MCF 10A (cell line): Measurements from ENCODE around the gene ERGIC1. TPM values are rescaled to one million over a fixed set of nuclear protein-coding genes. Genes with fewer than 3 reads are reported as not detected.

Experiments used
- BruUV-seq: library from RNA; stranded (reverse); fragments of 400-500 nt; replicated peaks from 2 replicates; lab custom pipeline; 2021; lab: Mats Ljungman, UMichigan
- CTCF ChIA-PET: fragments of 300-600 bp; sonication (Branson Sonifier 250); formaldehyde crosslinking; extraction: SDS; loops from one replicate; lab custom pipeline; 2021; ENCODE audit warnings: antibody characterized with exemption, inconsistent platforms; lab: Yijun Ruan, JAX
- POLR2A ChIA-PET: fragments of 300-600, 350-650 bp; sonication (Branson Sonifier 250); formaldehyde crosslinking; extraction: SDS; loops from one replicate; lab custom pipeline; 2020; ENCODE audit warnings: antibody characterized with exemption, inconsistent platforms; lab: Yijun Ruan, JAX
- DNase-seq: peaks from one replicate; pipeline ENCODE4 v3.0.0-alpha.2; 2018; ENCODE audit not compliant: unreplicated experiment
- H3K27ac Mint-ChIP-seq: one replicate; pipeline ENCODE4 v1.8.0; 2022; ENCODE audit warnings: mild to moderate bottlenecking, low read depth, mixed read lengths; ENCODE audit not compliant: unreplicated experiment
- H3K27me3 Mint-ChIP-seq: one replicate; pipeline ENCODE4 v1.8.0; 2022; ENCODE audit warnings: mixed read lengths; ENCODE audit not compliant: insufficient read depth, unreplicated experiment
- H3K36me3 Mint-ChIP-seq: one replicate; pipeline ENCODE4 v1.8.0; 2022; ENCODE audit warnings: mild to moderate bottlenecking, moderate library complexity, mixed read lengths; ENCODE audit not compliant: insufficient read depth, unreplicated experiment
- H3K4me1 Mint-ChIP-seq: one replicate; pipeline ENCODE4 v1.8.0; 2022; ENCODE audit warnings: mixed read lengths; ENCODE audit not compliant: insufficient read depth, unreplicated experiment
- H3K4me3 Mint-ChIP-seq: one replicate; pipeline ENCODE4 v1.8.0; 2022; ENCODE audit warnings: mild to moderate bottlenecking, moderate library complexity, mixed read lengths; ENCODE audit not compliant: unreplicated experiment
- H3K9me3 Mint-ChIP-seq: one replicate; pipeline ENCODE4 v1.8.0; 2022; ENCODE audit warnings: mixed read lengths; ENCODE audit not compliant: unreplicated experiment
- intact Hi-C: fragments of 100-400 bp; cut with micrococcal nuclease; formaldehyde crosslinking; loops from 2 replicates; pipeline ENCODE4 v1.14.1; 2022
- total RNA-seq: library from RNA; stranded (reverse); gene quantifications from 2 replicates; pipeline ENCODE4 v1.2.3, GENCODE V29; 2022
- TF ChIP-seq, protein P1 (sequence below): fragments of 200-600 bp; IDR thresholded peaks from one replicate; pipeline ENCODE4 v1.8.0; 2022; ENCODE audit warnings: antibody characterized with exemption, mild to moderate bottlenecking; ENCODE audit not compliant: unreplicated experiment

The ERGIC1 gene
- total RNA-seq, 1 experiment from 2014 or later: 257 TPM

DNA sequence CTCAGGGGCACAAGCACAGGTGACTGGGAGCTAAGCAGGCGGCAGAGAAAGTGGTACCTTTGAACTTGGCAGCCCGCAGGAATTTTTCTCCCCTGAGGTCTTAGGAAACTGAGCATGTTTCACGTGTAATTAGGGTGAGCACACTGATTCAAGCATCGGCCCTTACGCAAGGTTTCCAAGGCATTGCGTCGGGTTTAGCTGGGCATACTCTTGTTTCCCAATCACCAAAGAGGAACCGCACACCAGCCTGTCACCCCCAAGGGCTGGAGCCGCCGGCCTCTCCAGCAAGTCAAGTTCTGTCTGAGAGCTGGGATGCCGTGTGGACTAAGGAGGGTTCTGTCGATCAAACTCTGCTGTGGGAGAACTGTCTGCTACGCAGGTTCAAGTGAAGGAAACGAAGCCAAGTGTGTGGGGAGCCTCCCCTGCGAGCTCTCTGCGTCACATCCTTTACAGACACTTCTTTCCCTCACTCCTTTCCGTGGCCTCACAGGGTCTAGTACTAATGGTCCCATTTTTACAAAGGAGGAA, 53.0 kb downstream of the ERGIC1 start:
- H3K27ac Mint-ChIP-seq: peak overlapping the region; percentile 98
- intact Hi-C loops: loop anchor here (1.0 to 2.0 kb wide), 4 partner anchors 13 to 115 kb away; no protein-coding TSS in a partner anchor
- no TSS peak for BruUV-seq
- H3K4me1 Mint-ChIP-seq: peaks cover 46% of the 10 kb centered on the region
- H3K9me3 Mint-ChIP-seq: no peaks in the 10 kb centered on the region
- DNase-seq: peak; percentile 100
- POLR2A ChIA-PET: interaction anchor here (0.5 to 6.0 kb wide), 39 partner anchors 8 to 479 kb away, joined by 3 to 131 read pairs (median 5); partner anchors contain the start of gene DUSP1
- peaks cover 87% of the 10 kb centered on the region for H3K36me3 Mint-ChIP-seq
- peak overlapping the region; percentile 61 for H3K4me3 Mint-ChIP-seq
- CTCF ChIA-PET: interaction anchor here (0.5 to 2.4 kb wide), 10 partner anchors 13 to 175 kb away, joined by 3 to 11 read pairs (median 4); no protein-coding TSS in a partner anchor
- TF ChIP-seq, protein P1, sequence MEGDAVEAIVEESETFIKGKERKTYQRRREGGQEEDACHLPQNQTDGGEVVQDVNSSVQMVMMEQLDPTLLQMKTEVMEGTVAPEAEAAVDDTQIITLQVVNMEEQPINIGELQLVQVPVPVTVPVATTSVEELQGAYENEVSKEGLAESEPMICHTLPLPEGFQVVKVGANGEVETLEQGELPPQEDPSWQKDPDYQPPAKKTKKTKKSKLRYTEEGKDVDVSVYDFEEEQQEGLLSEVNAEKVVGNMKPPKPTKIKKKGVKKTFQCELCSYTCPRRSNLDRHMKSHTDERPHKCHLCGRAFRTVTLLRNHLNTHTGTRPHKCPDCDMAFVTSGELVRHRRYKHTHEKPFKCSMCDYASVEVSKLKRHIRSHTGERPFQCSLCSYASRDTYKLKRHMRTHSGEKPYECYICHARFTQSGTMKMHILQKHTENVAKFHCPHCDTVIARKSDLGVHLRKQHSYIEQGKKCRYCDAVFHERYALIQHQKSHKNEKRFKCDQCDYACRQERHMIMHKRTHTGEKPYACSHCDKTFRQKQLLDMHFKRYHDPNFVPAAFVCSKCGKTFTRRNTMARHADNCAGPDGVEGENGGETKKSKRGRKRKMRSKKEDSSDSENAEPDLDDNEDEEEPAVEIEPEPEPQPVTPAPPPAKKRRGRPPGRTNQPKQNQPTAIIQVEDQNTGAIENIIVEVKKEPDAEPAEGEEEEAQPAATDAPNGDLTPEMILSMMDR: no peak
- no peaks in the 10 kb centered on the region for H3K27me3 Mint-ChIP-seq

DNA sequence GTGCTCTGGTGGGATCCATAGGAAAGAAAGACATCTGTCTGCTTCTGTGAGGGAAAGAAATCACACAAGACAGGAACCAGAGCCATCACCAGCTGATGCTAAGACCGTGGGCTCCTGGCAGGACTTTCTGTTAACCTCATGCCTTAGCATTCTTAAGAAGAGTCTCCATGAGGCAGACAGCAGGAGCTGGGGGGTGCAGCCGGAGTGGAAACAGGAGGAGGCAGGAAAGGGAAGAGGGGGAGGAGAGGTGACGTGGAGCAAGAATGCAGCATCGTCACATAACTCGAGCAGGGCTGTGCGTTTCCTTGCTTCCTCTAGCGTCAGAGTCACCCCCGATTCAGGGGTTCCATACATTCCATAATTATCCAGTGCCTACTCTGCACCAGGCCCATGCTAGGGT, 53.6 kb downstream of the ERGIC1 start:
- intact Hi-C loops: loop anchor here (1.0 to 2.0 kb wide), 4 partner anchors 13 to 115 kb away; no protein-coding TSS in a partner anchor
- no peak for DNase-seq
- BruUV-seq: no TSS peak
- POLR2A ChIA-PET: interaction anchor here (0.9 to 6.0 kb wide), 26 partner anchors 7 to 435 kb away, joined by 3 to 131 read pairs (median 6); partner anchors contain the start of gene DUSP1
- Mint-ChIP-seq H3K36me3 (peaks cover 86% of the 10 kb centered on the region), H3K27ac (peak overlapping the region; percentile 98), H3K4me1 (peaks cover 41% of the 10 kb centered on the region), H3K9me3 (no peaks in the 10 kb centered on the region), H3K4me3 (peak overlapping the region; percentile 61), H3K27me3 (no peaks in the 10 kb centered on the region)
- CTCF ChIA-PET: interaction anchor here (0.5 to 2.4 kb wide), 6 partner anchors 12 to 173 kb away, joined by 3 to 11 read pairs (median 4); no protein-coding TSS in a partner anchor
- TF ChIP-seq, protein P1: no peak

DNA sequence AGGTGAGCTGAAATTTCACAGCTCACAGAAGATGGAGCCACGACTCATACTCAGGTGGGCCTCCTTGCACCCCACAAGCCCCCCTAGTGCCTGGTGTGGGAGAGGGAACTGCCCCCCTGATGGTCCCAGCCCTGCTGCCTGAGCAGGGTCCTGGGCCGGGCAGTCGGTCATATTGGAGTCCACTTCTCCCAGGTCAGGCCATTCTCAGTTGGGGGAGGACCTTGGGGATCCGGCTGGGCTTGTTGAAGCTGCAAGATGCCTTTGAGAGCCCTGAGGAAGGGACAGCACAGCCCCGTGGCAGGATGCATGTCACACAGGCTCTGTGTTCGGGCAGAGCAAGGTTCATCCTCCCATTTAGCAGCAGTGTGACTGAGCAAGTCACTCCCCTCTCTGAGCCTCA, 56.6 kb downstream of the ERGIC1 start:
- CTCF ChIA-PET: interaction anchor here (0.7 to 1.0 kb wide), 2 partner anchors 14 to 70 kb away, joined by 3 read pairs; no protein-coding TSS in a partner anchor
- Mint-ChIP-seq H3K27ac (peak overlapping the region; percentile 5), H3K4me1 (peaks cover 41% of the 10 kb centered on the region), H3K4me3 (no peak overlapping the region), H3K9me3 (no peaks in the 10 kb centered on the region), H3K27me3 (no peaks in the 10 kb centered on the region), H3K36me3 (peaks cover 79% of the 10 kb centered on the region)
- intact Hi-C loops: no loop called here
- no TSS peak for BruUV-seq
- TF ChIP-seq, protein P1: no peak
- POLR2A ChIA-PET: no interaction called here
- no peak for DNase-seq

DNA sequence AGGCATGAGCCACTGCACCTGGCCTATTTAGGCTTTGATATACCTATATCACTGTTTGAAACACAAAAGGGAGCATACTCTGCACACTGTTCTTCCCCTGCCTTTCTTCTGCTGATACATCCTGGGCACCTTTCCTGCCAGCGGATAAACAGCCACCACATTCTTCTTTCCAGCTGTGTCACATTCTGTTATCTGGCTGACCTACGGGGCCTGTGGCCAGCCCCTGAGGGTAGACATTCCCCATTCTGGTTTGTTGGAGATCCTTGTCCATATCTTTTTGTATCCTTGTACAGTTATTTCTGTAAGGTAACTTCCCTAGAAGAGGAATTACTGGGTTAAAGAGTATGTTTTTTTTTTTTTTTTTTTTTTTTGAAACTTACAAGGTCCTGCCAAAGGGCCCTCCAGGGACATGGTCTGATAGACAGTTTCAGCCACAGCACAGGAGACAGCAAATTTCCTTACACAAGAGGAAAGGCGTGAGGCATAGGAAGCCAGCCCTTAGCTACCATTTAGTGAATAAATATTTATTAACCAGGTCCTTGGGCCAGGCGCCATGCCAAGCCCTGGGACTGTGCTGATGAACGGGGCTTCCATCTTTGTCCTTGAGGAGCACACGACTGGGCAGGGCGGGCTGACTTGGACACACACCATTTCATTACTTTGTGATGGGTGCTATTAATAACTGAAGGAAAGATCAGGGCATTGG, 57.8 kb downstream of the ERGIC1 start:
- CTCF ChIA-PET: no interaction called here
- H3K4me1 Mint-ChIP-seq: peaks cover 39% of the 10 kb centered on the region
- no peak for DNase-seq
- H3K36me3 Mint-ChIP-seq: peaks cover 81% of the 10 kb centered on the region
- TF ChIP-seq, protein P1: no peak
- POLR2A ChIA-PET: interaction anchor here (0.6 to 1.2 kb wide), 6 partner anchors 13 to 438 kb away, joined by 3 to 5 read pairs (median 3); partner anchors contain the start of gene SH3PXD2B
- no peaks in the 10 kb centered on the region for H3K9me3 Mint-ChIP-seq
- no peak overlapping the region for H3K4me3 Mint-ChIP-seq
- no TSS peak for BruUV-seq
- H3K27me3 Mint-ChIP-seq: no peaks in the 10 kb centered on the region
- intact Hi-C loops: no loop called here
- peak overlapping the region; percentile 49 for H3K27ac Mint-ChIP-seq
